ENCODE data around the gene RCC2.
"Not testable (repeated sequence)": the region's sequence is repeated elsewhere in the genome, so short reads cannot be mapped to it uniquely, and the experiment has no call there.

RCC2 gene

DNA sequence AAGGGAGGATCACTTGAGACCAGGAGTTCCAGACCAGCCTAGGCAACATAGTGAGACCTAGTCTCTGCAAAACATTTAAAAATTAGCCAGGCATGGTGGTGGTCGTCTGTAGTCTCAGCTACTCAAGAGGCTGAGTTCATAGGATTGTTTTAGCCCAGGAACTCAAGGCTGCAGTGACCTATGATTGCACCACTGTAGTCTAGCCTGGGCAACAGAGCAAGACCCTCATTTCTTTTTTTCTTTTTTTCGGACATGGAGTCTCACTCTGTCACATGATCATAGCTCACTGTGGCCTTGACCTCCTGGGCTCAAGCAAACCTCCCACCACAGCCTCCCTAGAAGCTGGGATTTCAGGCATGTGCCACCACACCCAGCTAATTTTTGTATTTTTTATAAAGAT lies 31.9 kb upstream of the RCC2 start:
- H3K4me3 ChIP-seq (ENCODE audit: low read length), result no peak overlapping the region
- TF ChIP-seq, protein P1, sequence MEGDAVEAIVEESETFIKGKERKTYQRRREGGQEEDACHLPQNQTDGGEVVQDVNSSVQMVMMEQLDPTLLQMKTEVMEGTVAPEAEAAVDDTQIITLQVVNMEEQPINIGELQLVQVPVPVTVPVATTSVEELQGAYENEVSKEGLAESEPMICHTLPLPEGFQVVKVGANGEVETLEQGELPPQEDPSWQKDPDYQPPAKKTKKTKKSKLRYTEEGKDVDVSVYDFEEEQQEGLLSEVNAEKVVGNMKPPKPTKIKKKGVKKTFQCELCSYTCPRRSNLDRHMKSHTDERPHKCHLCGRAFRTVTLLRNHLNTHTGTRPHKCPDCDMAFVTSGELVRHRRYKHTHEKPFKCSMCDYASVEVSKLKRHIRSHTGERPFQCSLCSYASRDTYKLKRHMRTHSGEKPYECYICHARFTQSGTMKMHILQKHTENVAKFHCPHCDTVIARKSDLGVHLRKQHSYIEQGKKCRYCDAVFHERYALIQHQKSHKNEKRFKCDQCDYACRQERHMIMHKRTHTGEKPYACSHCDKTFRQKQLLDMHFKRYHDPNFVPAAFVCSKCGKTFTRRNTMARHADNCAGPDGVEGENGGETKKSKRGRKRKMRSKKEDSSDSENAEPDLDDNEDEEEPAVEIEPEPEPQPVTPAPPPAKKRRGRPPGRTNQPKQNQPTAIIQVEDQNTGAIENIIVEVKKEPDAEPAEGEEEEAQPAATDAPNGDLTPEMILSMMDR (conservative IDR thresholded peaks at IDR 0.05; ENCODE audit: low read length), result no peak
- DNase-seq (ENCODE audit: low read depth), result no peak

DNA sequence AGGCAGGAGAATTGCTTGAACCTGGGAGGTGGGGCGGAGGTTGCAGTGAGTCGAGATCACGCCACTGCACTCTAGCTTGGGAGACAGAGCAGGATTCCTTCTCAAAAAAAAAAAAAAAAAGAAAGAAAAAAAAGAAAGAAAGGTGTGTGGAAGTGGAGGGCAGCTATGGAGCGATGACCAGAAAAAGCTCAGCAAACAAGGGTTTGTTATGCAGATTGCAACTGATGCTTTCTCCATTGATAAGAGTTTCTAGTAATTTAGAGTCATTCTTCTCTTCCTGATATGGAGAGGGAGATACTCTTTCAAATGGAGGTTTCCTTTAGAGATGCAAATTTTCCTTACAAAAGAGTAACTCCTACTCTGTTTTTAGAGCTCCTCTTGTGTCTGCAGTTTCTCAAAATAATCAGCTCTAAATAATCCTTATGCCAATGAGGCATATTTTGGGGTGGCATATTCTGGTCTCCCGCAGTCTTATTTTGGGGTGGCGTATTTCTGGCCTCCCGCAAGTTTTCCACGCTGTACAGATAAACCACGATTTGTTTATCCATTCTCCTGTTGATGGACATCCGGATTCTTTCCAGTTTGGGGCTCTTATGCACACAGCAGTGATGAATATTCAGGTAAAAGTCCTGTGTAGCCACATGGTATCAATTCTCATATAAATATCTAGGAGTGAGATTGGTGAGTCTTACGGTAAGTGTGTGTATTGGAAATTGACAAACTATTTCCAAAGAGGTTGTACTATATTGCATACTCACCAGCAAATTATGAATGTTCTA lies 30.7 kb upstream of the RCC2 start:
- no peak overlapping the region for H3K4me3 ChIP-seq (ENCODE audit: low read length)
- DNase-seq (ENCODE audit: low read depth), result no peak
- TF ChIP-seq, protein P1 (conservative IDR thresholded peaks at IDR 0.05; ENCODE audit: low read length), result no peak

DNA sequence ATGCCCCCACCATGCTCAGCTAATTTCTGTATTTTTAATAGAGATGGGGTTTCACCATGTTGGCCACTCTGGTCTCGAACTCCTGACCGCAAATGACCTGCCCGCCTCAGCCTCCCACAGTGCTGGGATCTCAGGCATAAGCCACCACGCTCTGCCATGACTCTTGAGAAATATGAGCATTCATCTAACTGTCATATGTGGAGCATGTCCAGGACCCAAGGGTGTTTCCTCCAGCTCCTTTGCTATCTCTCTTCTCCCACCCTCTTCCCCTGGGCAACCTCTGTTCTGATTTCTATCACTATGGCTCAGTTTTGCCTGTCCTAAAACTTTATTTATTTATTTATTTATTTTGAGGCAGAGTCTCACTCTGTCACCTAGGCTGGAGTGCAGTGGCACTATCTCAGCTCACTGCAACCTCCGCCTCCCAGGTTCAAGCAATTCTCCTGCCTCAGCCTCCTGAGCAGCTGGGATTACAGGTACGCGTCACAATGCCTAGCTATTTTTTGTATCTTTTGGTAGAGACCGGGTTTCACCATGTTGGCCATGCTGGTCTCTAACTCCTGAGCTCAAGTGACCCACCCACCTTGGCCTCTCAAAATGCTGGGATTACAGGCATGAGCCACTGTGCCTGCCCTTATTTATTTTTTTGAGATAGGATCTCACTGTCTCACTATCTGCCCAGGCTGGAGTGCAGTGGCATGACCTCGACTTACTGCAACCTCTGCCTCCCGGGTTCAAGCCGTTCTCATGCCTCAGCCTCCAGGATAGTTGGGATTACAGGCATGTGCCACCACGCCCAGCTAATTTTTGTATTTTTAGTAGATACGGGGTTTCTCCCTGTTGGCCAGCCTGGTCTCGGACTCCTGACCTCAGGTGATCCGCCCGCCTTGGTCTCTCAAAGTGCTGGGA lies 29.1 kb upstream of the RCC2 start:
- H3K4me3 ChIP-seq (ENCODE audit: low read length); DNase-seq (ENCODE audit: low read depth): not testable (repeated sequence)

DNA sequence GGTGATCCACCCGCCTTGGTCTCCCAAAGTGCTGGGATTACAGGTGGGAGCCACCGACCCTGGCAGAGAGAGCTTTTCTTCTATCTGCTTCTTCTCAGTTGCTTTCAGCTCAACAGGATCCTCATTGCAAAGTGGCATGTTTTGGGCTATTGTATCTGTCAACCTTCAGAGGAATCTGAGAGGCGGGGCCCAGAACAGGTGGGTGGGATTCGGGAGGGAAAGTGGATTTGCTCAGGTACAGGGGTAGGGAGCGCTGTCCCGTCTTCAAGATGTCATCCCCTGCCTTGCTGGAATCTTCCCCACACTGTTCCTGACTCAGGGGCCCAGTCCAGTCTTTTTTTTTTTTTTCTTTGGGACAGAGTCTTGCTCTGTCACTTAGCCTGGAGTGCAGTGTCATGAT lies 26.9 kb upstream of the RCC2 start:
- TF ChIP-seq, protein P1 (conservative IDR thresholded peaks at IDR 0.05; ENCODE audit: low read length), result no peak
- no peak for DNase-seq (ENCODE audit: low read depth)
- no peak overlapping the region for H3K4me3 ChIP-seq (ENCODE audit: low read length)

DNA sequence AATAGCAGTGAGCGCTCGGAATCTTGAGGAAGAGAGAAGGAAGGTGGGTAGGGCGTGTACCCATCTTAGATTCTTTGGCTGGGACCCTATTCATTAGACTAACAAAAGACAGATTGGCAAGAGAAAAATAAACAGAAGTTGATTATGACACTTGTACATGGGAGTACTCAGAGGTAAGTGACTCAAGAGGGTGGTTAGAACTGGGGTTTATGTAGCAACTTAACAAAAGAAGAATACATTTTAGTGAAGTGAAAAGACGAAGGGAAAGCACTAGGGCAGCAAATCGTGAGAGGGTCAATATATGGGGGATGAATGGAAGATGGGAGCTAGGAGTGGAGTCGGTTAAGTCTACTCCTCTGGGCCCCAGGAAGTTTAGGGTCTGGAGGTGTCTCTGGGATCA lies 25.8 kb upstream of the RCC2 start:
- TF ChIP-seq, protein P1 (conservative IDR thresholded peaks at IDR 0.05; ENCODE audit: low read length), result no peak

DNA sequence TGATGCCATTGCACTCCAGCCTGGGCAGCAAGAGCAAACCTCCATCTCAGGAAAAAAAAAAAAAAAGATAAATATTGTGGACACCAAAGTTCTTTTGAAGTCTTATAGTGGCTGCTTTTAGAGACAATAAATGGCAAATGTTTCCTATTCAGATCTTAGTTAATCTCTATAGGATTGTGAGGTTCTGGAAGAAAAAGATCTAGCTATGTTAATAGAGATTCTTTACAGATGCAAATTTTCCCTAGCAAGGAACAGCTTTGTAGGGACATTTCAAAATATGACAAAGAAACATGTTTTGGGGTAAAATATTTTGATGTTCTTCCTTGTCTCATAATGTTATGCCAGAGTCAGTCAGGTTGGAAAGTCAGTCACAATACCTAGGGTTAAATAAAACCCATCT lies 24.5 kb upstream of the RCC2 start:
- no peak for DNase-seq (ENCODE audit: low read depth)
- TF ChIP-seq, protein P1 (conservative IDR thresholded peaks at IDR 0.05; ENCODE audit: low read length), result no peak
- no peak overlapping the region for H3K4me3 ChIP-seq (ENCODE audit: low read length)

More for the DNA sequence above, 25.8 kb upstream of the RCC2 start:
- DNase-seq (ENCODE audit: low read depth), result no peak
- no peak overlapping the region for H3K4me3 ChIP-seq (ENCODE audit: low read length)

DNA sequence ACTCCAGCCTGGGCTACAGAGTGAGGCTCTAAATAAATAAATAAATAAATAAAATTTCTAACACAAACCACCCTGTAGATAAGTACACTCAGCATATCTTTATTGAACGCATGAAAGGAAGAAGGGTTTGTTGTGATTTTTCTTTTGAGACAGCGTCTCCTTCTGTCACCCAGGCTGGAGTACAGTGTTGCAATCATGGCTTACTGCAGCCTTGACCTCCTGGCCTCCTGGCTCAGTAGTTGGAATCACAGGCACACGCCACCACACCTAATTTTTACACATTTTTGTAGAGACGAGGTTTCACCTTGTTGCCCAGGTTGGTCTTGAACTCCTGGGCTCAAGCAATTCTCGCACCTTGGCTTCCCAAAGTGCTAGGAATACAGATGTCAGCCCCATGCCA lies 23.2 kb upstream of the RCC2 start:
- TF ChIP-seq, protein P1 (conservative IDR thresholded peaks at IDR 0.05; ENCODE audit: low read length), result no peak
- no peak overlapping the region for H3K4me3 ChIP-seq (ENCODE audit: low read length)

More for the DNA sequence above, 23.2 kb upstream of the RCC2 start:
- DNase-seq (ENCODE audit: low read depth), result no peak

Measured in AG10803 (cell line).